ENCODE data around the gene KCNMB2.

The KCNMB2 gene

GRCh38 chr3:178568911-178569310 lies 32.7 kb downstream of the KCNMB2 start:
- Histone ChIP-seq H3K27me3 (ENCODE audit: control insufficient read depth in 1 of 2, insufficient read depth in 2 of 2, low read length in 2 of 2) (no peaks in the 10 kb centered on the region), H3K9ac (ENCODE audit: low read length in 2 of 2) (no peak overlapping the region), H3K4me1 (ENCODE audit: control insufficient read depth, insufficient read depth, low read length) (no peaks in the 10 kb centered on the region), H3K9me3 (ENCODE audit: control insufficient read depth in 2 of 2, low read length in 2 of 2) (no peaks in the 10 kb centered on the region), H3K36me3 (ENCODE audit: control insufficient read depth in 2 of 2, insufficient read depth in 2 of 2, low read length in 2 of 2) (no peaks in the 10 kb centered on the region), H3K4me3 (ENCODE audit: low read length in 2 of 2) (no peak overlapping the region), H3K27ac (ENCODE audit: low read length) (no peak overlapping the region)

- H3K4me1 ChIP-seq (ENCODE audit: control insufficient read depth, insufficient read depth, low read length) = no peaks in the 10 kb centered on the region
Measured at GRCh38 chr3:178569826-178570225, 33.6 kb downstream of the KCNMB2 start.

GRCh38 chr3:178583963-178584575 lies 47.8 kb downstream of the KCNMB2 start:
- Histone ChIP-seq H3K4me3 (ENCODE audit: low read length in 2 of 2) (no peak overlapping the region), H3K36me3 (ENCODE audit: control insufficient read depth in 2 of 2, insufficient read depth in 2 of 2, low read length in 2 of 2) (no peaks in the 10 kb centered on the region), H3K27me3 (ENCODE audit: control insufficient read depth in 1 of 2, insufficient read depth in 2 of 2, low read length in 2 of 2) (no peaks in the 10 kb centered on the region), H3K9me3 (ENCODE audit: control insufficient read depth in 2 of 2, low read length in 2 of 2) (no peaks in the 10 kb centered on the region), H3K4me1 (ENCODE audit: control insufficient read depth, insufficient read depth, low read length) (peaks cover 3% of the 10 kb centered on the region), H3K27ac (ENCODE audit: low read length) (no peak overlapping the region), H3K9ac (ENCODE audit: low read length in 2 of 2) (no peak overlapping the region)

More at GRCh38 chr3:178569826-178570225, 33.6 kb downstream of the KCNMB2 start:
- Histone ChIP-seq H3K4me3 (ENCODE audit: low read length in 2 of 2) (no peak overlapping the region), H3K27ac (ENCODE audit: low read length) (no peak overlapping the region), H3K27me3 (ENCODE audit: control insufficient read depth in 1 of 2, insufficient read depth in 2 of 2, low read length in 2 of 2) (no peaks in the 10 kb centered on the region), H3K9ac (ENCODE audit: low read length in 2 of 2) (no peak overlapping the region), H3K36me3 (ENCODE audit: control insufficient read depth in 2 of 2, insufficient read depth in 2 of 2, low read length in 2 of 2) (no peaks in the 10 kb centered on the region), H3K9me3 (ENCODE audit: control insufficient read depth in 2 of 2, low read length in 2 of 2) (no peaks in the 10 kb centered on the region)

GRCh38 chr3:178584722-178585380 lies 48.6 kb downstream of the KCNMB2 start:
- Histone ChIP-seq H3K9ac (ENCODE audit: low read length in 2 of 2) (no peak overlapping the region), H3K4me3 (ENCODE audit: low read length in 2 of 2) (no peak overlapping the region), H3K36me3 (ENCODE audit: control insufficient read depth in 2 of 2, insufficient read depth in 2 of 2, low read length in 2 of 2) (no peaks in the 10 kb centered on the region), H3K27me3 (ENCODE audit: control insufficient read depth in 1 of 2, insufficient read depth in 2 of 2, low read length in 2 of 2) (no peaks in the 10 kb centered on the region), H3K9me3 (ENCODE audit: control insufficient read depth in 2 of 2, low read length in 2 of 2) (no peaks in the 10 kb centered on the region), H3K27ac (ENCODE audit: low read length) (no peak overlapping the region), H3K4me1 (ENCODE audit: control insufficient read depth, insufficient read depth, low read length) (peaks cover 3% of the 10 kb centered on the region)

GRCh38 chr3:178585454-178585853 lies 49.2 kb downstream of the KCNMB2 start:
- H3K36me3 ChIP-seq (ENCODE audit: control insufficient read depth in 2 of 2, insufficient read depth in 2 of 2, low read length in 2 of 2) = no peaks in the 10 kb centered on the region
- H3K4me1 ChIP-seq (ENCODE audit: control insufficient read depth, insufficient read depth, low read length) = peaks cover 3% of the 10 kb centered on the region
- H3K27me3 ChIP-seq (ENCODE audit: control insufficient read depth in 1 of 2, insufficient read depth in 2 of 2, low read length in 2 of 2) = no peaks in the 10 kb centered on the region
- no peak overlapping the region for H3K27ac ChIP-seq (ENCODE audit: low read length)
- H3K9ac ChIP-seq (ENCODE audit: low read length in 2 of 2) = no peak overlapping the region
- H3K4me3 ChIP-seq (ENCODE audit: low read length in 2 of 2) = no peak overlapping the region
- H3K9me3 ChIP-seq (ENCODE audit: control insufficient read depth in 2 of 2, low read length in 2 of 2) = no peaks in the 10 kb centered on the region

GRCh38 chr3:178586076-178586475 lies 49.8 kb downstream of the KCNMB2 start:
- Histone ChIP-seq H3K27ac (ENCODE audit: low read length) (no peak overlapping the region), H3K36me3 (ENCODE audit: control insufficient read depth in 2 of 2, insufficient read depth in 2 of 2, low read length in 2 of 2) (no peaks in the 10 kb centered on the region), H3K27me3 (ENCODE audit: control insufficient read depth in 1 of 2, insufficient read depth in 2 of 2, low read length in 2 of 2) (no peaks in the 10 kb centered on the region), H3K4me1 (ENCODE audit: control insufficient read depth, insufficient read depth, low read length) (peaks cover 3% of the 10 kb centered on the region), H3K9ac (ENCODE audit: low read length in 2 of 2) (no peak overlapping the region), H3K4me3 (ENCODE audit: low read length in 2 of 2) (no peak overlapping the region), H3K9me3 (ENCODE audit: control insufficient read depth in 2 of 2, low read length in 2 of 2) (no peaks in the 10 kb centered on the region)

GRCh38 chr3:178588628-178589027 lies 52.4 kb downstream of the KCNMB2 start:
- Histone ChIP-seq H3K36me3 (ENCODE audit: control insufficient read depth in 2 of 2, insufficient read depth in 2 of 2, low read length in 2 of 2) (no peaks in the 10 kb centered on the region), H3K4me1 (ENCODE audit: control insufficient read depth, insufficient read depth, low read length) (peaks cover 3% of the 10 kb centered on the region), H3K4me3 (ENCODE audit: low read length in 2 of 2) (no peak overlapping the region), H3K27ac (ENCODE audit: low read length) (no peak overlapping the region), H3K27me3 (ENCODE audit: control insufficient read depth in 1 of 2, insufficient read depth in 2 of 2, low read length in 2 of 2) (no peaks in the 10 kb centered on the region), H3K9ac (ENCODE audit: low read length in 2 of 2) (no peak overlapping the region), H3K9me3 (ENCODE audit: control insufficient read depth in 2 of 2, low read length in 2 of 2) (no peaks in the 10 kb centered on the region)

GRCh38 chr3:178593786-178594185 lies 57.5 kb downstream of the KCNMB2 start:
- no peaks in the 10 kb centered on the region for H3K4me1 ChIP-seq (ENCODE audit: control insufficient read depth, insufficient read depth, low read length)
- H3K4me3 ChIP-seq (ENCODE audit: low read length in 2 of 2) = no peak overlapping the region
- no peaks in the 10 kb centered on the region for H3K27me3 ChIP-seq (ENCODE audit: control insufficient read depth in 1 of 2, insufficient read depth in 2 of 2, low read length in 2 of 2)
- no peaks in the 10 kb centered on the region for H3K9me3 ChIP-seq (ENCODE audit: control insufficient read depth in 2 of 2, low read length in 2 of 2)
- no peak overlapping the region for H3K27ac ChIP-seq (ENCODE audit: low read length)
- no peak overlapping the region for H3K9ac ChIP-seq (ENCODE audit: low read length in 2 of 2)
- no peaks in the 10 kb centered on the region for H3K36me3 ChIP-seq (ENCODE audit: control insufficient read depth in 2 of 2, insufficient read depth in 2 of 2, low read length in 2 of 2)

GRCh38 chr3:178597371-178597770 lies 61.1 kb downstream of the KCNMB2 start:
- no peak overlapping the region for H3K4me3 ChIP-seq (ENCODE audit: low read length in 2 of 2)
- H3K4me1 ChIP-seq (ENCODE audit: control insufficient read depth, insufficient read depth, low read length) = no peaks in the 10 kb centered on the region
- no peaks in the 10 kb centered on the region for H3K9me3 ChIP-seq (ENCODE audit: control insufficient read depth in 2 of 2, low read length in 2 of 2)
- no peaks in the 10 kb centered on the region for H3K36me3 ChIP-seq (ENCODE audit: control insufficient read depth in 2 of 2, insufficient read depth in 2 of 2, low read length in 2 of 2)
- H3K27ac ChIP-seq (ENCODE audit: low read length) = no peak overlapping the region
- no peak overlapping the region for H3K9ac ChIP-seq (ENCODE audit: low read length in 2 of 2)
- no peaks in the 10 kb centered on the region for H3K27me3 ChIP-seq (ENCODE audit: control insufficient read depth in 1 of 2, insufficient read depth in 2 of 2, low read length in 2 of 2)

- H3K27me3 ChIP-seq (ENCODE audit: control insufficient read depth in 1 of 2, insufficient read depth in 2 of 2, low read length in 2 of 2) = no peaks in the 10 kb centered on the region
- no peak overlapping the region for H3K27ac ChIP-seq (ENCODE audit: low read length)
- H3K4me3 ChIP-seq (ENCODE audit: low read length in 2 of 2) = no peak overlapping the region
- H3K9ac ChIP-seq (ENCODE audit: low read length in 2 of 2) = no peak overlapping the region
- H3K9me3 ChIP-seq (ENCODE audit: control insufficient read depth in 2 of 2, low read length in 2 of 2) = no peaks in the 10 kb centered on the region
- H3K4me1 ChIP-seq (ENCODE audit: control insufficient read depth, insufficient read depth, low read length) = no peaks in the 10 kb centered on the region
- no peaks in the 10 kb centered on the region for H3K36me3 ChIP-seq (ENCODE audit: control insufficient read depth in 2 of 2, insufficient read depth in 2 of 2, low read length in 2 of 2)
Measured at GRCh38 chr3:178602856-178603255, 66.6 kb downstream of the KCNMB2 start.

- Histone ChIP-seq H3K9me3 (ENCODE audit: control insufficient read depth in 2 of 2, low read length in 2 of 2) (no peaks in the 10 kb centered on the region), H3K36me3 (ENCODE audit: control insufficient read depth in 2 of 2, insufficient read depth in 2 of 2, low read length in 2 of 2) (no peaks in the 10 kb centered on the region), H3K27me3 (ENCODE audit: control insufficient read depth in 1 of 2, insufficient read depth in 2 of 2, low read length in 2 of 2) (no peaks in the 10 kb centered on the region), H3K9ac (ENCODE audit: low read length in 2 of 2) (no peak overlapping the region), H3K4me3 (ENCODE audit: low read length in 2 of 2) (no peak overlapping the region), H3K27ac (ENCODE audit: low read length) (no peak overlapping the region), H3K4me1 (ENCODE audit: control insufficient read depth, insufficient read depth, low read length) (no peaks in the 10 kb centered on the region)
Measured at GRCh38 chr3:178603735-178604134, 67.5 kb downstream of the KCNMB2 start.

Measured in stomach smooth muscle (tissue), 2 donors.